Measurements from ENCODE around the gene RGMA.

DNA sequence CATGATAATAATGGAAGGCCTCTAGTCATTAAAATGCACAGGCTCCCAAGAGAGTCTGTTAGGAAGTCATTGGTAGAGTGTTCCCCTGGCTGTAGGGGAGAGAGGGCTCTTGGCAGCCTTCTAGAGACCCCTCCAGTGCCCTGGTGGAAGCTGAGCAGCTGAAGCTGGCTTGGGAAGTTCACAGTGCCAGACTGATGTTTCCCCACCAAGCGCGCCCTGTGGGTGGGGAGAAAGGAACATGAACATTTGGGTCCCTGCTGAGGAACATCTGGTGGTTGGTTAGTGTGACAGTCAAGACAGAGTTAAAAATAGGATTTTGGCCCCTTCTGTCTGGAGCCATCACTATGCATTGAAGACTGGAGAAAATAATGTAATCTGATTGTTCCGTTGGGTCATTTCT is 37.1 kb upstream of the RGMA start:
- TF ChIP-seq POLR2A (IDR thresholded peaks at IDR 0.05) (no peak), POLR2AphosphoS5 (IDR thresholded peaks at IDR 0.05; ENCODE audit: insufficient read depth in 1 of 2, low read depth in 1 of 2) (no peak)
- TF ChIP-seq, protein P1, sequence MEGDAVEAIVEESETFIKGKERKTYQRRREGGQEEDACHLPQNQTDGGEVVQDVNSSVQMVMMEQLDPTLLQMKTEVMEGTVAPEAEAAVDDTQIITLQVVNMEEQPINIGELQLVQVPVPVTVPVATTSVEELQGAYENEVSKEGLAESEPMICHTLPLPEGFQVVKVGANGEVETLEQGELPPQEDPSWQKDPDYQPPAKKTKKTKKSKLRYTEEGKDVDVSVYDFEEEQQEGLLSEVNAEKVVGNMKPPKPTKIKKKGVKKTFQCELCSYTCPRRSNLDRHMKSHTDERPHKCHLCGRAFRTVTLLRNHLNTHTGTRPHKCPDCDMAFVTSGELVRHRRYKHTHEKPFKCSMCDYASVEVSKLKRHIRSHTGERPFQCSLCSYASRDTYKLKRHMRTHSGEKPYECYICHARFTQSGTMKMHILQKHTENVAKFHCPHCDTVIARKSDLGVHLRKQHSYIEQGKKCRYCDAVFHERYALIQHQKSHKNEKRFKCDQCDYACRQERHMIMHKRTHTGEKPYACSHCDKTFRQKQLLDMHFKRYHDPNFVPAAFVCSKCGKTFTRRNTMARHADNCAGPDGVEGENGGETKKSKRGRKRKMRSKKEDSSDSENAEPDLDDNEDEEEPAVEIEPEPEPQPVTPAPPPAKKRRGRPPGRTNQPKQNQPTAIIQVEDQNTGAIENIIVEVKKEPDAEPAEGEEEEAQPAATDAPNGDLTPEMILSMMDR (IDR thresholded peaks at IDR 0.05), result no peak

All from vagina (tissue), 2 donors.